DMS53 treated with DMSO at 0.1 percent for 48 hours (cell line): ENCODE measurements around the gene BLVRB.
"Not testable (repeated sequence)": the region's sequence is repeated elsewhere in the genome, so short reads cannot be mapped to it uniquely, and the experiment has no call there.

ENCODE experiments used
- DNase-seq: peaks from one replicate; lab custom pipeline; 2025; ENCODE audit not compliant: unreplicated experiment; lab: John Stamatoyannopoulos, UW

BLVRB gene

DNA sequence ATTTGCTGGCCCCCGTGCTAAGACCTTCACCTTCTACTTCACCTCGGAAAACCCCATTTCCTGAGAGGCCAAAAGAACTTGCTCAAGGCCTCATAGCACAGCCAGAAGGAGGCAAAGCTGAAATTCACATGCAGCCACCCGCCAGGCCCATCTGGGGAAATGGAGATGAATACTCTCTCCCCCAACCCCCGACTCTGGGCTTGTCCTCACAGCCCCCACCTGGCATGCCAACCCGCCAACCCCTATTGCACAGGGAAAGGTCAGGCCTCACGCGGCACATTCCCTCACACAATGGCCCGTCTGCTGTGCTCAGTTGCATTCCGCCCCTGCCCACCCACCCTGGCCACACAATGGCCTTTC lies 55.5 kb downstream of the BLVRB start:
- no peak for DNase-seq

DNA sequence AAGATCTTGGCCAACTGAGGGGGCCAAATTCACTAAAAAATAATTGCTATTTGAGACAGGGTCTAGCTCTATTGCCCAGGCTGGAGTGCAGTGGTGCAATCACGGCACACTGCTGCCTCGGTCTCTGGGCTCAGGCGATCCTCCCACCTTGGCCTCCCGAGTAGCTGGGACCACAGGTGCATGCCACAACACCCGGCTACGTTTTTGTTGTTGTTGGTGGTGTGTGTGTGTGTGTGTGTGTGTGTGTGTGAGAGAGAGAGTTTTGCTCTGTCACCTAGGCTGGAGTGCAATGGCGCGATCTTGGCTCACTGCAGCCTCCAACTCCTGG lies 57.0 kb downstream of the BLVRB start:
- not testable (repeated sequence) for DNase-seq

DNA sequence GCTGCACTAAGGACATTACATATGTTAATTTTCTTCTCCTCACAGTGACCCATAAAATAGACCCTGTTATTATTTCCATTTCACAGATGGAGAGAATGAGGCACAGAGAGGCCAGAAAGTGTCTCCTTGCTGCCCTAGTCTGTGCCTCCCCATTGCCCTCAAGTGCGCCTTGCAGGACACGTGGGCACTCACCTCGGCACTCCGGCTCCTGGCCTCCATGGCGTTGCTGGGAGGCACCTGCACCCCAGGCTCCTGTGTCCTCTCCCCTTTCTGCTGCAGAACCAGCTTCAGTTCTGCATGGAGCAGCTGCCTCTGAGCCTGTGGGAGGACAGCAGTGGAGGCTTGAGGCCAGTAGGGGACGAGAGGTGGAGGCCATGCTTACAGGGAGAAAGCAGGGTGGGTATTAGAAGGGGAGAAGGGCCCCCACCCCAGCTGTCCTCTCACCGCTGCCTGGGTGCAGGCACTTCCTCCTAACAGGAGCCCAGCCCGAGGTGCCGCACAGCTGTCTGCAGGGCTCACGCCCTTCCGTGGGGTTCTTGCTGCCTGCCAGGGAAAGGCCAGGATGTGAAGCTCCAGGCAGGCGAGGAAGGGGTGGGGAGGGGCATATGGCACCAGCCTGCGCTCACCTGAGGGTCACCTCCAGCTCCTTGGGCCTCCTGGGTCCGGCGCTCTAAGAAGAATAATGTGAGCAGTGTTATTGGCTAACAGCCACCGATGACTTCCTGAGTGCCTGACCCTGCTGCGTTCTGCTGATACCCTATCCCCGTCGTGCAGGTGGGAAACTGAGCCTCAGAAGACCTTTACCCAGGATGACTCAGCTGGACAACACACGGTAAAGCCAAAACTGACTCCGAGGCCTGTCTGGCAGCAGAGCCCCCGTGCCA lies 57.6 kb downstream of the BLVRB start:
- no peak for DNase-seq

DNA sequence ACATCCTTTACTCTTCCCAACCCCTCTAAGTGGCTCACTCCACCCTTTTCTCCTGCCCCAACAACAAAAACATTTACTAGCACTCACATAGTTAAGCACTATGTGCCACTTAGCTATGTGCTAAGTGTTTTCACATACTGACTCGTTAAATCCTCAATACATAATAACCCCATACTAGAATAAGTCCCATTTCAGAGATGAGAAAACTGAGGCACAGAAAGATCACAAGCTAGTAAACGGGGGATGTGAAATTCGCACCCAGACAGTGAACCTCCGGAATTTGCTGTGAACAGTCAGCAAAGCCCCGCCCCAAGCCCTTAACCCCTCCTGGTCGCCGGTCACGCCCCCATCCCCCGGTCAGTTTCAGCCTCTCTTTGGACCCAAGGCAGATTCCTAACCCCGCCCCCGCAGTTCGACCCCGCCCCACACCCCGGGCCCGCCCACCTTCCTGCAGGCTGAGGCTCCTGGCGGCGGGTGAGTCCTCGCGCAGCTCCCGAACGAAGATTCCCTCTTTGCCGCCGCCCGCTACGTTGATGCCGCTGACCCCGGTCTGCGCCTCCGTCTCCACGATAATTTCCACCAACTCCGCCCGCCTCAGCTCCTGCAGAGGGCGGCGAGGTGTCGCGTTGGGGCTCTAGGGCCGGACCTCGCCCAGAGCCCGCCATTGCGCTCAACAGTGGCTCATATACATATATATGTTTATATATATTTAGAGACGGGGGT lies 62.1 kb downstream of the BLVRB start:
- peak; percentile 67 for DNase-seq

DNA sequence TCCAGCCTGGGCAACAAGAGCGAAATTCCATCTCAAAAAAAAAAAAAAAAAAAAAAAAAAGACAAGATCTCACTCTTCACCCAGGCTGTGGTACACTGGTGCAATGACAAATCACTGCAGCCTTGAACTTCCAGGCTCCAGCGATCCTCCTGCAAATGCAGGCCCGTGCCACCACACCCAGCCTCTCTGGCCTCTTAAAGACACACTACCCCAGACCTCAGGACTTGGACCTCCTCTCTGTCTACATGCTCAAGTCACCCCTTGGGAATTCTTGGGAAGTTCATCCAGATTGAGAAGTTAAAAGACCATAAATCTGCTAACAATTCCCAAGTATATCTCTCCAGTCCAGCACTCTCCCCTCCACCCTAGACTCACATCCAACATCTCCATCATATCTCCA lies 65.0 kb downstream of the BLVRB start:
- DNase-seq: no peak

DNA sequence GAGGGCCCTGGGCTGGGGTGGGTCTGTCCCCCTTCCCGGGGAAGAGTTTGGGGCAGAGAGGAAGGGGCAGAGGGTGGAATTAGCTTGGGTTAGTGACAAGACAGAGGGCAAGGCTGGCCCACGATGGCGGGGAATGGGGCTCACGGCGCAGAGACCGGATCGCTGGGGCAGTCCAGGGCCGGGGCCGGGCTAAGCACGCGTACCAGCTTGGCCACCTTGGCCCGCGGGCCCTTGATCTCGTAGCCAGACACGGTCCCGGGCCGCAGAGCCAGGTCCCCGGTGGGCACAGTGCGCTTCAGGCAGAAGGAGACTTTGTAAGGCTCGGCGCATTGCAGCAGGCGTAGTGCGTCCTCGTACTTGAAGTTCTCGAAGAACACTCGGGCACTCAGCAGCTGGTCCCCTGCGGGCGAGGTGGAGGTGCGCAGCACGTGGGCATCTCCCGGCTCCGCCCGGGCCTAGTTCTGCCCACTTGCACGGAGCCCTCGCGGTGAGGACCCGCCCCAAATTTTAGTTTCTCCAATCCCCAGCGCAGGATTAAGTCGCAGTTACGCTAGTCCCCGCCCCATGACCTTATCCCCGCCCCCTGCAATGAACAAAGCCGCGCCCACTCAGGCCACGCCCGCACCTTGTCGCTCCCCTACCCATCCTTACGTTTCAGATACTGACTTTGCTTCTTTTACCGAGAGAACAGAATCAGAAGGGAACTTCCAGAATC lies 67.0 kb downstream of the BLVRB start:
- DNase-seq: no peak
